Epithelial cell of esophagus (primary cell): ENCODE measurements around the gene GPAM.
A peak's percentile ranks its signal among the peaks of the same experiment; 100 is the strongest.
"Not testable (repeated sequence)": the region's sequence is repeated elsewhere in the genome, so short reads cannot be mapped to it uniquely, and the experiment has no call there.

Experiments used
- DNase-seq: peaks from one replicate; pipeline ENCODE4 v3.0.0; 2010; ENCODE audit warnings: low read depth
- H3K4me3 ChIP-seq: 2 replicates; pipeline ENCODE4 v1.5.1; 2011; ENCODE audit warnings: mild to moderate bottlenecking, low read length, control low read depth
- CTCF ChIP-seq: IDR thresholded peaks from 2 replicates; pipeline ENCODE4 v1.5.1; 2011; ENCODE audit warnings: low read depth, mild to moderate bottlenecking, low read length, control low read depth, inconsistent platforms; ENCODE audit not compliant: insufficient read depth; ENCODE audit errors: missing control alignments

GPAM gene

GRCh38 chr10:112122827-112123226 is 60.7 kb downstream of the GPAM start:
- H3K4me3 ChIP-seq: no peak overlapping the region
- no peak for DNase-seq
- no peak for TF ChIP-seq CTCF

- no peak for TF ChIP-seq CTCF
- no peak for DNase-seq
- no peak overlapping the region for H3K4me3 ChIP-seq
Observed at GRCh38 chr10:112120491-112120890, 63.1 kb downstream of the GPAM start.

GRCh38 chr10:112115781-112116385 is 67.7 kb downstream of the GPAM start:
- H3K4me3 ChIP-seq: no peak overlapping the region
- peak; percentile 62 for TF ChIP-seq CTCF
- peak; percentile 22 for DNase-seq

- DNase-seq, H3K4me3 ChIP-seq: not testable (repeated sequence)
Observed at GRCh38 chr10:112109779-112110178, 73.8 kb downstream of the GPAM start.
